GM19099 (cell line): Measurements from ENCODE around the gene RAB3GAP2.

Experiments
- POLR2A ChIP-seq: IDR thresholded peaks from 3 replicates; pipeline ENCODE4 v1.6.1; 2011; ENCODE audit warnings: low read depth; ENCODE audit not compliant: insufficient read length; ENCODE audit errors: extremely low read depth

RAB3GAP2 gene

DNA sequence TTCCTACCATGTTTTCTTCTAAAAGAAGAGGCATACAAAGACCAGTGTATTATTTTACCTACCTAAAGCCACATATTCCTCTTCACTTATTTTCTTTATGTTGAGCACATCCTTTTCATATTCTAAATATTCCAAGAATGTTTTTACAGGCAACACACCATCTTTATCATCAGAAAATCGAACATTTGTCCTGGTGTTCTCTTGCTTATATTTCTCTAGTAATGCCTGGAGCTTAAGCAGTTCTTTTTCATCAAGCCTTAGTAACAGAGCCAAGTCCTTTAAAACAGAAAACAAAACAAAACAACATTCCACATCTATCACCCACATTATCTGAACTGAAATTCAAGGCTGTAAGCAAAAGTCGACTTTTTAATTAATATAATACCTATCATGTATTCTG is 89.6 kb downstream of the RAB3GAP2 start:
- TF ChIP-seq POLR2A, result no peak

- no peak for TF ChIP-seq POLR2A
Measured at GRCh38 chr1:220182111-220182510, 90.1 kb downstream of the RAB3GAP2 start.

- no peak for TF ChIP-seq POLR2A
Measured at GRCh38 chr1:220176540-220176939, 95.7 kb downstream of the RAB3GAP2 start.

- TF ChIP-seq POLR2A, result no peak
Measured at GRCh38 chr1:220170836-220171526, 101.3 kb downstream of the RAB3GAP2 start.

- TF ChIP-seq POLR2A, result no peak
Measured at GRCh38 chr1:220166853-220167252, 105.4 kb downstream of the RAB3GAP2 start.

- TF ChIP-seq POLR2A, result no peak
Measured at GRCh38 chr1:220164517-220164916, 107.7 kb downstream of the RAB3GAP2 start.

DNA sequence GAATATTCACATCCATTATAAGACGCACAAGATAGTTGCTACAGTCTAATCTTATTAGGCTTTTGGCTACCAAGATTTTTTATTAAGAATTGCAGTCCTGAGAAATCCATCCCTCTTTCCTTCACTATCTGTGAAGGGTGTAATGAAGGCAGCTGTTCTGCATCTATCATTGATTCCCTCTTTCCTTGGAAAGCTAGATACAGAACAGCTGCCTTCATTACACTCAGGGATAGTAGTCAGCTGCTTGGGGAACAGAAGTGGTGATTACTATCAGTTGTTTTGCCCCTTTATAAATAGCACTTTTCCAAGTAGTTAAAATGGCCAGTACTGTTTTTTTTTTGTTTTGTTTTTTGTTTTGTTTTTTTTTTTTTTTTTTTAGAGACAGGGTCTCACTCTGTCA is 108.1 kb downstream of the RAB3GAP2 start:
- TF ChIP-seq POLR2A, result no peak

DNA sequence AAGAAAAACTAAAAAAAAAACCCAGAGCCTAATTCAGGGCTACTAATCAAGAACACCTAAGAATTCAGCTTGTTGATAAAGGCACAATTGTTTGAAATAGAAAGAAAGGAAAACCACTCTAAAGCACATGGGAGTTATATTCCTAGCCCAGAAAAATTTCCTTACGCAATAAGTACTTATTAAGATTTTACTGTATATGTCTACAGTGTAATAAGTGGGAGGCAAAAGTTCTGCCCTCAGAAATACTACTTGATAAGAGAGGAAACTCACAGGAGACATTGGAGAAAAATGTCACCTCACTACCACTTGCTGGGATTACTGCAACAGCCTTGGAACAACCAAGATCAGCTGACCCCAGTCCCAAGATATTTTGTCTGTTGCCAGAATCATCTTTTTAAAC is 112.2 kb downstream of the RAB3GAP2 start:
- no peak for TF ChIP-seq POLR2A

- TF ChIP-seq POLR2A, result no peak
Measured at GRCh38 chr1:220159041-220159440, 113.2 kb downstream of the RAB3GAP2 start.

- no peak for TF ChIP-seq POLR2A
Measured at GRCh38 chr1:220157738-220158137, 114.5 kb downstream of the RAB3GAP2 start.

DNA sequence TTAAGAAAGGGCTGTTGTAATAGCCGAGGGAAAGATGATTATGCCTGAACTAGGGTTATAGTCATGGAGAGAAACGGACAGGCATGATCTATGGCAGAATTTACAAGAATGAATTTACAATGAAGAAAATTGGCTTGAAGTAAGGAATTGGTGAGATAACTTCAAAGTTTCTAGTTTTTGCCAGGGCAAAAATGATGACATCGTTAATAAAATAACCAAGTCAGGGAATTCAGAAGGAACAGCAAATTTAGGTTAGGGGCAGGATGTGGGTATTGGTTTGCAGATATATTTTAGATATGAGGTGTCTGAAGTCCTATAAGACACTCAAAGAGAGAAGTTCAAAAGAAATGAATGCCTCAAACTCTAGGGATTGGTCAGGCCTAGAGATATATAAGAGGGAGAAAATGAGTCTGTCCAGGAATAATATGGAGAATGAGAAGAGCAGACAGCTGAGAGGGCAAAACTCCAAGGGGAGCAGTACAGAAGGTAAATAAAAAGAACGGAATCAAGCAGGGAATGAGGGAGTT is 115.6 kb downstream of the RAB3GAP2 start:
- no peak for TF ChIP-seq POLR2A

GRCh38 chr1:220153147-220153546 is 119.1 kb downstream of the RAB3GAP2 start:
- no peak for TF ChIP-seq POLR2A

DNA sequence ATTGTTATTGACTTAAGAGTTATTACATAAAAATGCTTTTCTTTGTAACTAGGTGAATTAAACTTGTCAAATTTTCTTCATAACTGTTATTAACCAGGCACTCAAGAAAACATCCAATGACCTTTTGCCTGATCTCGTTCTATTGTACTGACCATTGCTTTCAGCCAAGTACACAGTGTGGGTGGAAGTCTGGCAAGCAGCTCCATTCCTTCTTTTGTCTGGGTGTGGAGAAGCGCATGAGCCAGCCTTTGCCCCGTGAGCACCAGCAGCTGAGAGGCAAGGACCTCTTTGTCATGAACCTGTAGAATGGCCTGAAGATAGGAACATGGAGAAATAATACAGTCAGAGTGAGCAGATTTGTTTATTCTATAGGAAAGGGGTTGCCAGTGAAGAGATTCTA is 120.8 kb downstream of the RAB3GAP2 start:
- no peak for TF ChIP-seq POLR2A

- no peak for TF ChIP-seq POLR2A
Measured at GRCh38 chr1:220149742-220150141, 122.5 kb downstream of the RAB3GAP2 start.

GRCh38 chr1:220144051-220144450 is 128.2 kb downstream of the RAB3GAP2 start:
- no peak for TF ChIP-seq POLR2A

- no peak for TF ChIP-seq POLR2A
Measured at GRCh38 chr1:220139966-220140365, 132.3 kb downstream of the RAB3GAP2 start.
